Camera-type eye (tissue), 1 donor: ENCODE measurements around the gene ZFAND4. TPM values are rescaled to one million over a fixed set of nuclear protein-coding genes. Genes with fewer than 3 reads are reported as not detected.

Experiments used
- total RNA-seq: library from RNA; depleted of rRNA; stranded (reverse); fragments of >200 nt; gene quantifications from one replicate; pipeline ENCODE4 v1.2.3, GENCODE V29; 2014

The ZFAND4 gene
- total RNA-seq = 33.2 TPM

DNA sequence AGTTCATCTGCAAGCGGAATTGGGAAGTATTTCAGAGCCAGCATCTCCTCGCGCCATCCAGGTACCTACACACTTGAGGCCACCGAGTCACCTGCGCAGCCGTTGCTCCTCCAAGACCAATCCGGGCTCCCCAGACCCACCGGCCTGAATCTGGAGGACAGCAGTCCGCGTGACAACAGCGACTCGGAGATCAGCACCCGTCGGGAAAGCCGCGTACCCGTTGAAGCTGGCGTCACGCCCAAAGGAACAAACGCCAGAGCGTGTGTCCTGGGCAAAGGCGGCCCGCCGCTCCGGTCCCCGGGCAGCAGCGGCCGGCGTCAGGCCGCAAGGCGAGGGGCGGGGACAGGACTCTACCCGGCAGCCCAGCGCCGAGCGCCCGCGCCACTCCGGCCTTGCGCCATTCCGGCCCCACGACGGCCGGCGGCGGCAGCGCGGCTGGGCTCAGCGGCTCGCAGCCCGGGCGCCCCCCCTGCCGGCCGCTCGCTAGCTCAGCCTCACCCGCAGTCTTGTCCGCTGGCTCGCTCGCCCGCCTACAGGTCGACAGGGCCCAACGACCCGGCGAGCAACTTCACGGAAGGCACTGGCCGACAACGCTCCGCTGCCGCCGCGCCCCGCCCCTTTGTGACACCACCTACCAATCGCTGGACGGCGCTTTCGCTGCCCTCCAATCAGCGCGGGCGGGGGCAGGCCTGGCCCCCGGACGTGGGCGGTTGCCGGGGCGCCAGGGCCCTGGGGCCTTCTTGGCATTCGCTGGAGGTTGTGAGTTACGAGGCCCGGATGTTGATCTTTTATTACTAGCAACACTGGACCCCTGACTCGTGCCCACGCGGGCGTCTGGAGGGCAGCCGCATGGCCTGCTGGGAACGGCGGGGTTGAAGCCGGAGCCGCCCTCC, at the start of gene ZFAND4:
Gene ZFAND4 (minus strand): TSS at position 592 of the 893 bp plus-strand sequence. CDS start 9,047 bp downstream, outside the sequence.

Other genes starting within 250 kb of the ZFAND4 start
- 42.3 TPM for gene WASHC2C, start 54.5 kb upstream of the ZFAND4 start, total RNA-seq
- 28.4 TPM for gene AGAP4, start 174.7 kb upstream of the ZFAND4 start, total RNA-seq